HG03457 (cell line): ENCODE results near the gene ALDH3A2.
"Not testable (repeated sequence)": the region's sequence is repeated elsewhere in the genome, so short reads cannot be mapped to it uniquely, and the experiment has no call there.

ENCODE experiments used
- ATAC-seq: cut with Tn5 transposase; IDR thresholded peaks from one replicate; pipeline ENCODE4 v1.9.1; 2021; ENCODE audit warnings: moderate number of reproducible peaks; ENCODE audit not compliant: unreplicated experiment

ALDH3A2 gene

DNA sequence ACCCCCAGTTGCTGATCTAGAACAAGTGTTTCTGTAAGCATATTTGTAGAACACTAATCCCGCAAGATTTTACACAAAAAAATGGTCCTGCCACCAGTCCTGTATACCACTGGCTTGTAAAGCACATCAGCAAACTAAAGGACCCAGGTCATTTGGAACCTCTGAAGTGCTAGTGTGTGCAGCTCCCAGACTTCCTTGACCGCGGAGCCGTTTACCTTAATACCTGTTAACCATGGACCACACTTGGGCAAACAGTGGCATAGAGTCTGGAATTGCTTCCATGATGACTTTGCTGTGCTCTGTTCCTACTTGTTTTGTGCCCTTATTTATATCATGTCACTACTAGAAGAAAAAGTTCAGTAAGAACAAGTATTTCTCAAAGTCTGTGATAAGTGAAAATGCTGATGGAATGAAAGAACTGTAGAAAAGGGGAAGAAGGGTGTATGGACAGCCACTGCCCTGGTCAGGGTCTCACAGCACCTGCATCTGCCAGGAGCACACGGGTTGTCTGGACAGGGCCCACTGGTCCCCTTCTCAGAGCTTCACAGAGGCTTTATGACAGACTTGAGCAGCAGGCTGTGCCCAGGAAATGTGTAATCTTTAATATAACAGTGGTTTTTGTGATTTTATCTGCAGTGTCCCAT is 29.3 kb downstream of the ALDH3A2 start:
- no peak for ATAC-seq

DNA sequence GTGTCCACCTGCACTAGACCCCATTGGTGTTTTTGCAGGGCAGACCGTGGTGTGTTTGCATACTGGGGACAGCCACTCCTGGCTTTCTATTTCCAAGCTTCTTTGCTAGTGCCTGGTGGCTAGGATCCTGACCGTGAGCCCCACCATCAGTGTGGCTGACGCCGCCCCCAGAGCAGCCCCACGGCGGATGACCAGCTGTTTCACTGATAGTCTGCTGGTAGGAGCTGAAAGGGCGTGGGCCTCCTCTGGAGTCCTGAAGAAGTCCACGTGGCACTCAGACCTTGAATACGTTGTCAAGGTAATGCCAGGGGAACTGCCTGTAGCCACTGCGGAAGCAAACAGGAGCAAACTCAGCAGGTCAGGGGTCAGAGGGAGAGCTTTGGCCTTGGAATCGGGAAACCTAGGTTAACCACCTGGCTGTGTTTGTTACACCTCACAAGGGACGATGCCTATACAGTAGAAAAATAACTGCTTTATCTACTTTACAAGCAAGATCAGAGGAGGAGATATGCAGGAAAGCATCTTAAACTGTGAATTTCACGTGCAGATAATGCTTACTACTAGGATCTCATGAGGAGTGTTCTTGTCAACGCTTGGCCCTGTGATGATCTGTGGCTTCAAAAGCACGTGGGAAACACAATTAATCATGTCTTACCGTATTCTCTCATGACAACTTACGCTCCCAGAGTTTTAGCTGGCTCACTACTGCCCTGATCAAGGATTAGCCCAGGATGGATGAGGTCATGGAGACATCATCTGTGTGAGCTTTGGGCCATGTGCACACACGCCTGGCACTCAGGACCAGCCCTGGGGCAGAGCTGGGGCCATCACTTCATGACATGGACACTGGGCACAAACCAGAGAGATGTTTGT is 30.3 kb downstream of the ALDH3A2 start:
- no peak for ATAC-seq

DNA sequence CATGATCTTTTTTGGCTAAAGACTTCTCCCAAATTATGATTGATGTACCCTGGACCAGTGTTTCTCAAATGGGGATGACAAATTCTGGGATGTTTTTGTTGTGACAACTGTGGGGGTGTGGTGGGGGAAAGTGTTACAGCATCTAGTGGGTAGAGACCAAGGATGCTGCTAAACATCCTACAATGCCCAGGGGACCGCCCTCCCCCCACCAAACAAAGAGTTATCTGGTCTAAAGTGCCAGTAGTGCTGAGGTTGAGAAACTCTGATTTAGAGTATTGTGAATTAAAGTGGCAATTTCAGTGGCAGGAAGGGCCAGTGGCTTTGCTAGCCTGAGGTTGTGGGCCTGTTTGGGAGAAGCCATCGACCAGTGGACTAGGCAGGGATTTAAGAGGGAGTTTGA is 34.6 kb downstream of the ALDH3A2 start:
- no peak for ATAC-seq

DNA sequence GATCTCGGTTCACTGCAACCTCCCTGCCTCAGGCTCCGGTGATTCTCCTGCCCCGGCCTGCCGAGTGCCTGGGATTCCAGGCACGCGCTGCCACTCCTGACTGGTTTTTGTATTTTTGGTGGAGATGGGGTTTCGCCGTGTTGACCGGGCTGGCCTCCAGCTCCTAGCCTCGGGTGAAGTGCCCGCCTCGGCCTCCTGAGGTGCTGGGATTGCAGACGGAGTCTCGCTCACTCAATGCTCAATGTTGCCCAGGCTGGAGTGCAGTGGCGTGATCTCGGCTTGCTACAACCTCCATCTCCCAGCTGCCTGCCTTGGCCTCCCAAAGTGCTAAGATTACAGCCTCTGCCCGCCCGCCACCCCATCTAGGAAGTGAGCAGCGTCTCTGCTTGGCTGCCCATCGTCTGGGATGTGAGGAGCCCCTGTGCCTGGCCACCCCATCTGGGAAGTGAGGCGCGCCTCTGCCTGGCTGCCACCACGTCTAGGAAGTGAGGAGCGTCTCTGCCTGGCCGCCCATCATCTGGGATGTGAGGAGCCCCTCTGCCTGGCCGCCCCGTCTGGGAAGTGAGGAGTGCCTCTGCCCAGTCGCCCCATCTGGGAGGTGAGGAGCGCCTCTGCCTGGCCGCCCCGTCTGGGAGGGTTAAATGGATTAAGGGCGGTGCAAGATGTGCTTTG is 36.5 kb downstream of the ALDH3A2 start:
- ATAC-seq, result not testable (repeated sequence)

DNA sequence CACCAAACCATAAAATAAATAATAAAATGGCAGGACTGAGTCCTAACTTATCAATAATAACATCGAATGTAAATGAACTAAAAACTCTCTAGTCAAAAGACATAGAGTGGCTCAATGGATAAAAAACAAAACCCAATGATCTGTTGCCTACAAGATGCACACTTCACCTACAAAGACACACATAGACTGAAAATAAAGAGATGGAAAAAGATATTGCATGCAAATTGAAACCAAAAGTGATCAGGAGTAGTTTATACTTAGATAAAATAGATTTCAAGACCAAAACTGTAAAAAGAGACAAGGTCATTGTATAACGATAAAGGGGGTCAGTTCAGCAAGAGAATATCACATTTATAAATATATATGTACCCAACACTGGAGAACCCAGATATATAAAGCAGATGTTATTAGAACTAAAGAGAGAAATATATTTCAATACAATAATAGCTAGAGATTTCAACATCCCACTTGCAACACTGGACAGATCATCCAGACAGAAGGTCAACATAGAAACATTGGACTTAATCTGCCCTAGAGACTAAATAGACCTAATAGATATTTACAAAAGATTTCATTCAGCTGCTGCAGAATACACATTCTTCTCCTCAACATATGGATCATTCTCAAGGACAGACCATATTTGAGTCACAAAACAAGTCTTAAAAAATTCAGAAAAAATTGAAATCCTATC is 38.0 kb downstream of the ALDH3A2 start:
- no peak for ATAC-seq

DNA sequence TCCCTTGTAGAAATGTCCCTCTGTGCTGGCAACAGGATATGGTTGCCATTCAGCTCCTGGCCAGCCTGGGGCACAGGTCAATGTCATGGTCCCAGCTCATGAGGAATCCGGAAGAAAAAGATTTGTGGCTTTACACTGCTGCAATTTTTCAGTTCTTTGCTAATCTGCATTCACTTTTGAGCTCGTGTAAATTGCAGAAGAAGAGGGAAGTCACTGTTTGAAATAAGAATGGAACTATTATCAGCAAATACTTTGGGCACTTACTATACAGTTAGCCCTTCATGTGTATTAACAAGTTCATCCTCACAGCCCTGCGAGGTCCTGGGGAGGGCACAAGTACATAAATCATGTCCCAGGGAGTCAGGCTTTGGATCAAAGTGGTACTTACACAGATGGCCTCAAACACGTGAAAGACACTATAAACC is 53.7 kb downstream of the ALDH3A2 start:
- no peak for ATAC-seq

DNA sequence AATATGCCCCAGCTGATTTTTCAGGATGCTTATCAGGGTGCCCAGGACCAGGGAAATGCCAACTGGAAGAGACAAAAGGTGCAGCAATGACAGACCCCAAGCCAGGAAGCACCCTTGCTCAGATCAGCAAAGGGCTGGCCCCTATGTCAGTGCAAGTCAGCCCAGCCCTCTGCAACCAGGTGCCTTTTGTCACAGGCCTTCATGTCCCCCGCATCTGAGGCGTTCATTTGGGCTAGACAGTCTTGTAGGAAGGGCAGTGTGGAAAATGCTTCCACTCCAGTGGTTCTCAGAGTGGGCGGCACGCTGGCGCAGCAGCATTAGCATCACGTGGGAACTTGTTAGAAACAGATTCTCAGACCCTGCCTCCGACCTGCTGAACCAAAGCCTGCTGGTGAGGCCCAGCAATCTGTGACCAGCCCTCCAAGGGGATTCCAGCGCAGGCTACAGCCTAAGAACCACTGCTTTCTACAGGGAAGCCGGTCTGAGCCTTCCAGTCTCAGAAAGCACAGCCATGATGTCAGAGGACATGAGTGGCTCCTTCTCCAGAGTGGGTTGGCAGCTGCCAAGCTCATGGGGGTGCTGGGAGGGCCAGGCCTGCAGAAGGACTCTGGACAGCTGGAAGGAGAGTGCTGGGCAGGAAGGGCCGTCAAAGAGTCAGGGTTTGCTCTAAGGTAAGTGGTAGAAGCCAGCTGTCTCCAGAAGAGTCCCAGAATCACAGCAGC is 54.7 kb downstream of the ALDH3A2 start:
- ATAC-seq, result no peak

DNA sequence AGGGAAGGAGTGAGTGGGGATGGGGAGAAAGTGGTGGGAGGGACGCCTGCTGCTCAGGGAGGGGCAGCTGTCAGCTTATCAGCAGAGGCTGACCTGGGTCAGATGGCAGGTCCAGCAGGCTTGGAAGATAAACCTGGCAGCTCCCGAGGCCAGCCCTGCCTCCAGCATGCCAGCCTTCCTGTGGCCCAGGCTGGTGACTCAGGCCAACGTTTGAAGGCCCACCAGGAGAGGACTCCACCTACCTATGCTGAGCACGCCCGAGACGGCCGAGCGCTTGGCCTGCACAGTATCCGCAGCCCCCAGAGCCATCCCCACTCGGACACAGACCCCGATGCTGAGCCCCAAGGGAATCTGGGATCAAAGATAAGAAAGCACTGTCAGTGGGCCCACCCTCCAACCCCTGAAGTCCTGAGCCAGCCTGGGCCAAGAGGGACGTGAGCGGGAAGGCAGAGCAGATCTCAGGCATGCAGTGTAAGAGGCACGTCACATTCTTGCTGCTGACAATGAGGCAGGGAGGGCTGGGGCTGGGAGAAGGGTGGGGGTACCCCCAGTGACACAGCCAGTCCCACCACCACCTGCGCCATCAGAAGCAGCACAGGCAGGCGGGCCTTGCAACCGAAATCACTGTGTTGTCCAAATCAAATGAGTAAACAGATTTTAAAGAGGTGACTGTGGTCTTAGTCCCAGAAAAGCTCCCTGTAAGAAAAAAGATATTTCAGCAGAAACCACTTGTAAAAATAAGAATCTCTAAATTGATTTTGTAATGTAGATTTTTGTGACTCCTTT is 55.5 kb downstream of the ALDH3A2 start:
- ATAC-seq, result no peak

DNA sequence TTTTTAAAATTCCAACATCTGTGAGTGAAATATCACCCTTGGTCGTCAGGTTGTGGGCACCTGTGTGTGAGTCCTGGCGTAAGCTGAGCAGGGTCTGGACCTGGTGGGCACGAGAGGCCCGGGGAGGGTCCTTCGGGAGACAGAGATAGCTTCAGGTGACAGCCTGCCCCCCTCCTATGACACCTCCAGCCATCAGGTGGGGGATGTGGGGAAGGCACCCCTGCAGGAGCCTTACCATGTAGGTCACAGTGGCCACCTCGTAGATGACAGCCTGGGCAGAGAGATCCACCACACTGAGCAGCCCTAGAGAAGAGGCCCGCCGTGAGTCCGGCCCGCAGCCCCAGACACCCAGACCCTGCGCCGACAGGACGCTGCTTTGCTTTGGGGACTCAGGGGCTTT is 56.6 kb downstream of the ALDH3A2 start:
- ATAC-seq, result no peak

DNA sequence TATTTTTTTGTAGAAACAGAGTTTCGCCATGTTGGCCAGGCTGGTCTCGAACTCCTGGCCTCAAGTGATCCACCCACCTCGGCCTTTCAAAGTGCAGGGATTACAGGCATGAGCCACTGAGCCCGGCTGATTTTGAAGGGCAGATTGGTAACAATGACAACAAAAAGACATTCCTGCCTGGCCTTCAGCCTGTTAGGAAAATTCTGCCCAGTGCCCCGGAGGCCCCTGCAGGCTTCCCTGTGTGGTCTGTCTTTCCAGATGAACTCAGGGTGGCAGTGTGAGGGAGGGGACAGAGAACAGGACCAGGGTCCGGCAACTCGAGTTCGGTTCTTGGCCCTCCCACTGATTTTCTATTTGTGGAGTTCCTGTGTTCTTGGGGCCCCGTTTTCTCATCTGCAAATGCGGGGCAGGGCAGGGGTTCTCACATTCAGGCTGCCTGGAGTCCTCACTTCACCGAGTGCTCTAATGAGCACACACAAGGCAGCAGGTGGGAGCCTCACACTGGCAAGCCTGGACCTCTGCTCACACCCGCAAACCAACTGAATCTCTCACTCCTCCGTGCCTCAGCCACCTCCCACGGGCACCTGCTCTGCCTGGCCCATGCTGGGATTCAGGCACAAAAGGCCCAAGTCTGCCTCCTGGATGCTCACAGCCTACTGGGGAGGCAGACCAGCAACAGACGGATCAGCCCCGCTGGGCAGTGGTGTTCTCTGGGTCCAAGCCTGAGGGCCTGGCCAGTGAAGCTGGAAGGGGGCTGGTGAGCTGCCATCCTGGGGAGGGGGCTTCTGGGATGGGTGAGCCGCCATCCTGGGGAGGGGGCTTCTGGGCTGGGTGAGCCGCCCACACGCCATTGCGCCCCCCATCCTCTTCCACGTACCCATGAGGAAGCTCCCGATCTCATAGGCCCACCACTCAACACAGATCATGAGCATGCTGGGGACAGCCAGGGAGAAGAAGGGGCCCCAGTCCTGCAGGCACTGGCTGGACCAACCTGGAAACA is 57.5 kb downstream of the ALDH3A2 start:
- no peak for ATAC-seq

DNA sequence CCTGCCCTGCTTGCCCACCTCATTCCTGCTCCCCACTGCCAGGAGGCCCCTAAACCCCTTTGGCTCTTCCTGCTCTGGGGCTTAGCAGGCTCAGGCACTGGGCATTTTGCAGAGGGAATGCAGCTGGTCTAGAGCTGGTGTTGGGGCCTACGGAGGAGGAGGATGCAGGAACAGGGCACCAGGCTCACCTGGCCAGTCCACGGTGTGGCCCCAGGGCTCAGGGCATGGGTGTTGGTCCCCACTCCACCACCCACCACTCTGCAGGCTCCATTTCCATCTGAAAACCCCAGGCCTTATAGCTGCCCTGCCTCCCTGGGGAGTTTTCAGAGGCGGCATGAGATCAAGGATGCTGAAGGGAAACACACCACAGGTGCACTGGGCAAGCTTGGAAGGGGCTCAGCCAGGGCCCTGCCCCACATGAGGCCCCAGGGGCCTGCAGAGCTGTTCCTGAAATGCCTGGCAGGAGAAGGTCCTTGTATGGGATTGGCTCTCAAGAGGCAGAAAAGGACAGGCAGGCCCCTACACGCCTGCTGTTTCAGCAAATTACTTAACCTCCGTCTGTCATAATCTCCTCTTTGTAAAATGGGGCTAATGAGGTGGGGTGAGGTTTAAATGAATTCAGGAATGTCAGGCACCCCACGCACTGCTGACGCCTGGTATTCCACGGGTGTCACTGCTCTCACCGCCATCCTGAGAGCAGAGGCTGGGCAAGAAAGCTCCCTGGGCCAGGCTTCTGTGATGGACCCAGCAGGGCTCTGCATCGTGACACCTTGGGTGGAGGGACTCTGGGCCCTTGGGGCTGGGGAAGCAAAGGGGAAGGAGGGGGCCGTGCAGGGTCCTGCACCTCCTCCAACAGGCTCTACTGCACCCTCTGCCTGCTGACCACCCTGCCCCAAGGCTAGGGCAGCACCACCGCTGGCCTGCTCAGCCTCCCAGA is 58.5 kb downstream of the ALDH3A2 start:
- ATAC-seq, result no peak

DNA sequence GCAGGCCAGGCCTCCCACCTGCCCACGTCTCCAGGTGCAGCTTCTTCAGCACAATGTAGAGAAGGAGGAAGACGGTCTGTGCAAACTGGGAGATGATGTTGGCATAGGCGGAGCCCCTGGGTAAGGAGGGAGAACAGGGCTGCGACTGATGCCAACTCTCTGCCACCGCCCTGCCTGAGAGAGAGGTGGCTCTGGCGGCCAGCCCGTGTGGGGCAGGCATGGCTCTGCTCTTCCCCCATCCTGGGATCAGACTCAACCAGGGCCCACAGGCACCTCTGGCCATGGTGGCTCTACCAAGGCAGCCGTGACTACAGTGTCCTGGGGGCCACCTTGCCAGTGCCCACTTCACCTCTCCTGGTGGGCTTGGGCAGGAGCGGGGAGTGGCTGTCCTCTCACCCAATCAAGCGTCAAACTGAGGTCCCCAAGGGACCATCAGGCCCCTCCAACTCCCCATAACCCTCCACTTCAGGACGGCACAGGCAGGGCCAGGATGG is 59.2 kb downstream of the ALDH3A2 start:
- no peak for ATAC-seq

DNA sequence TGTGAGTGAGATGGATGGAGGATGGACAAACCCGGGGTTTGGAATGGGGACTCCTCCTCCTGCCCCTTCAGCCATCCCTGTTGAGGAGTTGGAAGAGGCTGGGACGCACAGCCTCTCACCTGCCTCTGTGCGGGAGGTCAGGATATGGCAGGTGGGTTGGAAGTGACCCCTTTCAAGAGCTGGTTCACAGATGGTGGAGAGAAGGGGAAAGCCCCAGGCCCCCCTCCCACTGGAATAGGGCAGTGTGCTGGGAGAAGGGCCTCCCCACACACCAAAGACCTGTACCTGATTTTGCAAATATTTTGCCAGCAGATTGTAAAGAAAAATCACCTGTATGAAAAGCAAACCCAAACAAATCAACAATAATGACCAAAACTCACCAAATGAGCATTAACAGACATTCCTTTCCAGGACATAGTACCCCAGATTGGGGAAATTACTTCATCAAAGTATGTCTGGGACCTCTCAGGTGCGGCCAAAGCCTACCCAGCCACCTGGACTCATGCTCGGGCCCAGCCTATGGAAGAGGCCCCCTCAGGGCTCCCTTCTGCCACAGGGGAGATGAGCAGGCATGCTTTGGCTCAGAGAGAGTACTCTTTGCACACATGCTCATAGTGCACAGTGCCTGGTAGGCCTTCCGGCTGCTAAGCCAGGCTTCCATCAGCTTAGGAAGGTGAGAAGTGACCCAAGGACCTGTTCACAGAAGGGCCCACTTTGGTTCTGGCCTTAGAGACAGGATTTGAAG is 60.1 kb downstream of the ALDH3A2 start:
- no peak for ATAC-seq

DNA sequence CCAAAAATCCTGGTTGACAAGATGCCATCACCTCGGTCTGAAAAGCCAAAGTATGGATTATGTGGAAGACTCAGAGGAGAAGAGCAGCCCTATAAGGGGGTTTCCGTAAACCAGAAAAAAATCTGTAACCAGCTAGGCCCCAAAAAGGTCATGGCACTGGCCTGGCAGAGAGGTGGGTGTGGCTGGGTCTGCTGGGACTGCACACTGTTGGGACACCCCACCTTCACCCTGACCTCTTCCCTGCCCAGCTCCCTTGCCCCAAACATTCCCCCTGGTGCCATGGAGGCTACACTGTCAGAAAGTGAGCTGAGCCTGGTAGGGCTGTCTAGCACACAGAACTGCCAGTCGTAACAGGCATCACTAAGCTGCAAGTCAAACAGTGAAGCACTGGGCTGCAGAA is 61.3 kb downstream of the ALDH3A2 start:
- ATAC-seq, result no peak

DNA sequence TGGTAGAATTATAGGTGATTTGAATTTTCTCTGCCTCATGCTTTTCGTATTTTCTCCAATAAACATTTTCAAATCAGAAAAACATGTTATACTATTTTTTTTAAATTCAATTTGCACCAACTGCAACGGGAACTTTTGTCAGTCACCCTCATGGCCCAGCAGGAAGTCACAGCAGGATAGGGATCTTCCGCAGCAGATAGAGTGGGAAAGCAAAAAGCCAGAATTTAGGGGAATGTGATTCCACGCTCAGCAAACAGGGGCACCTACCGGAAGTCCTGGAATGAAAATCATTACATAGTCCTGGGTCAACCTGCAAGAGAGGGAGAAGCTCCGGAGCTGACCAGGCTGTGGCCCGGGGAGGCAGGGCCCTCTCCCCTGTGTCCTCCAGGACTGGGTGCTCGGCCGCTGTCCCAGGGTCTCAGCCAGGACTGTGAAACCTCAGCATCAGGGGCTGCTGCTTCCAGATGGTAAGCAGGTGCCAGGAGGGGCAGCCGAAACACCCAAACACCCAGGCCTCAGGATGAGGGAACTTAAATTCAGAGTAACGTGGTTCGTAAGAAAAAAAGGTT is 64.0 kb downstream of the ALDH3A2 start:
- ATAC-seq, result no peak

DNA sequence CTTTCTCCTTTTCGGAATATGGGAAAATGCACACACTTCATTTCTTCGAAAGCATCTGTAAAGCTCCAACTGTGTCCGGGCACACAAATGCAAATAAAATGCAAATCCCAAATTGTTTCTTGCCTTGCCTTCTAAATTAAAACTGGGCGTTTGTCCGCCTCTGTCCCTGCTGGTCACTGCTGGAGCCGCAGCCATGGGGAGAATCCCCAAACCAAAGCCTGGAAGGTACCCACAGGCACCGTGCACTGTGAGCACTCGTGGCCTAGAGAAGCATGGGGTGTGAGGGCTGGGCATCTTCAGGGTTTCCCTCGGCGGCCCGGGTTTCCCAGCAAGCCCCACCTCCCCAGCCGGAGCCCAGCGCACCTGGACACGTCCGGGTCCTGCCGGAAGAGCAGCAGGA is 64.9 kb downstream of the ALDH3A2 start:
- ATAC-seq, result no peak
